GM18867 (cell line): ENCODE measurements around the gene ELMO3.

Source experiments
- ATAC-seq: cut with Tn5 transposase; IDR thresholded peaks from one replicate; pipeline ENCODE4 v1.9.1; 2021; ENCODE audit warnings: mild to moderate bottlenecking, moderate library complexity; ENCODE audit not compliant: unreplicated experiment

Gene ELMO3

DNA sequence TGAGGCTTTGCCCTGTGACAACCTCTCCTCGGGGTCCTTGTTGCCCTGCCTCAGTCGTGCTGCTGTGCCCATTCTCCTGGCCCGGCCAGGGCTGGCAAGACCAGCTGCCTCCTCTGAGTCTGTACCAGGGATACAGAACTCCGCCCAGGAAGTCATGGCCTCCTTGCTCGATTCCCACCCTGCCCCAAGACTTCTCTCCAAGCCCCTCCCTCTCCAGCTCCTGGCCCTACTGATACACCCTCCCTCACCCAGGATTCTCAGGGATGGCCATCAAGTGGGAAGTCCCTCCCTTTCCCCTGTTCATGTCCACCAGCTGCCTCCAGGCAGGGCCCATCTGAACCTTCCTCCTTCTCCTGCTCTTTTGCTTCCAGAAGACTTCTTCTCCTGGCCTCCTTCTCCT is 16.8 kb downstream of the ELMO3 start:
- no peak for ATAC-seq

DNA sequence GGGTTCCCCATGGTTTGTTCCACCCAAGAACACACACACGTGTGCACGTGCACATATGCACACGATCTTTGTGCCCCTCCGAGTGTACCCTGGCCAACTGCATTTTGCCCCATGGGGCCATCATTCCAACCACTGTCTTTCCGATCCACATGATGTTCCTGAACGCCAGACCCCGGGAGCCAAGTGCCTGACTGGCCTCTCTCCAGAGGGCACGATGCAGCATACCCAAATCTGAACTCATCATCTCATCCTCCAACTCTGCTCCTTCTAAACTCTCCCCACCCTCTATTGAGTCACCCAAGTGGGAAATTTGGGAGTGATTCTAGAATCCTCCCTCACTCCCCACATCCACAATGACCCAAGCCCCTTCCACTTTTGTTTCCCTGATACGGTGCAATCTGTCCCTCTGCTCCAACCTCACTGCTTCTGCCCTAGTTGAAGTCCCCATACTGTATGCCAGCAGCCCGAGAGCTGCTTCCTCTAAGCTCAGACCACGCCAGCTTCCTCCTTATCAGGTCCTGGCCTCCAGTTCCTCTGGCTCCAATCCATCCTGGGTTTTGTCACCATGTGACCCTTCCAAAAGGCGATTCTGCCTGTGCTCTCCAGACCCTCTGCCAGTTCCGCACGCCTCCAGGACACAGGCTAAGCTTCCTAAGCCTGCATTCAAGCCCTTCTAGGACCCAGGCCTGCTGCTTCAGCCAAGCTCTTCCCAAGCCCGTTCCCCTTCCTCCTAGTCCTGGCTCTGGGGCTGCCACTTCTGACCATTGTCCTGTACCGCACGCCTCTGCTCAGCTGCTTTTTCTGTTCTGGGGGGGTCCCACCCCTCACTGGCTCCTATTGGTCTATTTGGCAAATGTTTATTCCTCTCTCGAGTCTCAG is 17.9 kb downstream of the ELMO3 start:
- ATAC-seq, result no peak

DNA sequence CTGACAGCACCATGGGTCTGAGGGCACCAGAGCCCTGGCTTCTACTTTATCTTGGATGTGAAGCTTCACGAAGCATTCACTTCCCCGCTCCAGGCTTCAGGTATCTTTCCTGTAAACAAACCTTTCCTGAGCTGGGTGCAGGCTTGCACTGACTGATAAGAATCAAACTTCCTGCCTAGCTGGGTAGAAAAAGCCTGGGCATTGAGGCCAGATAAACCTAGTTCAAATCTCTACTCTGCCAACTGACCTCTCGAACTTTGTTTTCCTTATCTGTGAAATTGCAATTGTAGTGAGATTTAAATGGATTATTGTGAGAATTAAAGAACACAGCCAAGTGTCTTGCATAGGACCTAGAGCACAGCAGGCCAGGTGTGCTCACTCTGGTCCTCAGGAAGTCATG is 25.1 kb downstream of the ELMO3 start:
- ATAC-seq, result no peak

DNA sequence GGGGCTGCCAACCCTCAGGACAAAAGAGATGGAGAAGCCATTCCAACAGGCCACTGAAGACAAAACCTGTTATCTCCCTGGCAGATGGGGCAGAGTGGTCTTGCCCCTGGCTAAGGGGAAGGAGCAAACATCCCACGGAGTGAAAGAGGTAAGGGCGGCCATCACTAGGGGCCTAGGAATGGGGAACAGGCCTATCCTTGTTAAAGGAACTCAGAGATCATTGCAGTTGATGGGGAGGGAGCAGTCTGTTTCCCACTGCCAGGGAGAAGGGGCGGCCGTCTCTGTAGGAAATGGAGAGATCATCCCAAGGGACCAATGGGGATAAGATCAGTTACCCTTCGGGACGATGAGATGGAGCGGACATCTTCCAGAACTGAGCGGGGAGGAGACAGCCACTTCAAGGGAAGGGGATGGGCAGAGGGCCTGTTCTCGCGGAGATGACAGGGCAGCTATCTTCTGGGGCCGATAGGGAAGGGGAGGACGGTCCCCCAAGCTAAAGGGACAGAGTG is 27.4 kb downstream of the ELMO3 start:
- no peak for ATAC-seq

DNA sequence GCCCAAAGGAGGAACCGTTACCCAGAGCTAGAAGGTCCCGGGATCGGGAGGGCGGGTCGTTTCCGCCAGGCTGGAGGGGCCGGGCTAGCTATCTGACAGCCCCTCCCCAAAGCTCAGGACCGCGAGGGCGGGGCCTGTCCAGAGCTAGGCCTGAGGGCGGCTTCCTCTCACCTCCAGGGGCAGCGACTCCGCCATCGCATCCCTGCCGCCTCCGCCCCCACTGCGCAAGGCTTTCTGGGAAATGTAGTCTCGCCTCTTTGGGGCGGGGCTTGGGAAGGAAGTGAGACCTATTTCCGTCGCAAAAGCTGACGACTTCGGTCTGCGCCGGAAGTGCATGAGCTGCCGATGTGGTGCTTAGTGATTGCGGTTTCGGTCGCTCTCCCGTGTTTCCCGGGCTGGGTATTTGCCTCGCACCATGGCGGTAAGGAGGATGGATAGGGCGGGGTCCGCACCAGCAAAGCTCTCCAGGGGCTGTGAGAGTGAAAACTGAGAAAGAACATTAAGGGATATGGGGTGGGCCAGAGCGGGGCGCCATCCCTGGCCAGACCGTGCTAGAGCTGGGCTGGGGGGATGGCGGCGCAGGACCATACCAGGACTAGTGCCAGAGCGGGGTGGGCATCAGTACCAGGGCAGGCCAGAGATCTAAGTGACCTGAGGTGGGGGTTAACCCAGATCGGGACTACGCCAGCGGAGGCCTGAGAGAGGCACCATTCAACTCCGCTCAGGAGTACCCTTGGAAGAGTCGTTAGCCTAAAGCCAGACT is 28.1 kb downstream of the ELMO3 start, which contains the start of gene TMEM208:
TMEM208 (plus strand) TSS at position 327 of the 763 bp plus-strand sequence; CDS start at position 416, 89 bp downstream.
- peak; percentile 93 for ATAC-seq

DNA sequence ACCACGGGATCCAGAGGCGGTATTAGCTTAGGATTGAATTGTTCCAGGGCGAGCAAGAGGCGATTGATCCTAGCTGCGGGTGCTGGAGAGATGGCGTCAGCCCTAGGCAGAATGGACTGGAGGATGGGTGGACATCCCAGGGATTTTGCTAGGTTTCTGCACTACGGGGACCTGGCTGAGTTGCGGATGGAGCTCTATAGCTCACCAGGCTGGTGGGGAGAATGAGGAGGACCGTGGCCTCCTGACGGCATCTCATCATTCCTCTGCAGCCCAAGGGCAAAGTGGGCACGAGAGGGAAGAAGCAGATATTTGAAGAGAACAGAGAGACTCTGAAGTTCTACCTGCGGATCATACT is 28.6 kb downstream of the ELMO3 start:
- ATAC-seq, result no peak

DNA sequence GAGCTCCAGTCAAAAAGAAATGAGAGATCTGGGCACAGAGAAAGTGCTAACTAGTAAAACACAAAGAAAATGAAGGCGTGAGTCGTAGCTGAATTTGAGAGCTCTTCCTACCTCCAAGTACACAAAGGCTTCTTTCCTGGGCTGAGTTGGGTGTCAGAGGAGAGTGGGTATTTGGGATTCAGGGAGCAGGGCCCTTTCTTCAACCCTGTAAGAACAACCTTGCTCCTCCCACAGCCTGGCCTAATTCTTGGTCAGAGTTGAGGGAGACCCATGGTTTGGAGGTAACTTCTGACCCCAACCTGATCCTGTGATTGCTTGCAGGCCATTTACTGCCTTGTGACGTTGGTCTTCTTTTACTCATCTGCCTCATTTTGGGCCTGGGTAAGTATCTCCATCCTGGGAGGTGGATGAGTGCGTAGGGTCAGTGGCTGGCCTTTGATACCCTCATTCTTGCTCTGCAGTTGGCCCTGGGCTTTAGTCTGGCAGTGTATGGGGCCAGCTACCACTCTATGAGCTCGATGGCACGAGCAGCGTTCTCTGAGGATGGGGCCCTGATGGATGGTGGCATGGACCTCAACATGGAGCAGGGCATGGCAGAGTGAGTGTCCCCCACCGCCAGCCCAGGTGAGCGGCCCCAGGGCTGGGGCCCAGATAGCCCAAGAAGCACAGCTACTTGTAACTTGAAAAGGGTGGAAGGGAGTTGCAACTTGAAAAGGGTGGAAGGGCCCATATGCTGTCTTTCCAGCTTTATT is 29.3 kb downstream of the ELMO3 start:
- no peak for ATAC-seq

DNA sequence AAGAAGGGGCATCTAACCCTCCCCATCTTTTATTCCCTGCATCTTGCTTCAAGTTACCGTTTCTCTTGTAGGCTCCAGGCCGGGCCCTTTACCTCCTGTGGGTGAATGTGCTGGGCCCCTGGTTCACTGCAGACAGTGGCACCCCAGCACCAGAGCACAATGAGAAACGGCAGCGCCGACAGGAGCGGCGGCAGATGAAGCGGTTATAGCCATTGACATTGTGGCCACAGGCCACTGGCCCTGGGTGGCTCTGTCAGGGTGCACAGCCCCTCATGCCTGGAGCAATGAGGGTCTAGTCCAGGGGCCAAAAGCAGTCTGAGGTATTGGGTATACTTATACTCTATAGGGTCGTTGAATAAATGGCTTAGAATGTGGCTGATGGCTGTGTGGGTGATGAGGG is 30.0 kb downstream of the ELMO3 start:
- no peak for ATAC-seq

DNA sequence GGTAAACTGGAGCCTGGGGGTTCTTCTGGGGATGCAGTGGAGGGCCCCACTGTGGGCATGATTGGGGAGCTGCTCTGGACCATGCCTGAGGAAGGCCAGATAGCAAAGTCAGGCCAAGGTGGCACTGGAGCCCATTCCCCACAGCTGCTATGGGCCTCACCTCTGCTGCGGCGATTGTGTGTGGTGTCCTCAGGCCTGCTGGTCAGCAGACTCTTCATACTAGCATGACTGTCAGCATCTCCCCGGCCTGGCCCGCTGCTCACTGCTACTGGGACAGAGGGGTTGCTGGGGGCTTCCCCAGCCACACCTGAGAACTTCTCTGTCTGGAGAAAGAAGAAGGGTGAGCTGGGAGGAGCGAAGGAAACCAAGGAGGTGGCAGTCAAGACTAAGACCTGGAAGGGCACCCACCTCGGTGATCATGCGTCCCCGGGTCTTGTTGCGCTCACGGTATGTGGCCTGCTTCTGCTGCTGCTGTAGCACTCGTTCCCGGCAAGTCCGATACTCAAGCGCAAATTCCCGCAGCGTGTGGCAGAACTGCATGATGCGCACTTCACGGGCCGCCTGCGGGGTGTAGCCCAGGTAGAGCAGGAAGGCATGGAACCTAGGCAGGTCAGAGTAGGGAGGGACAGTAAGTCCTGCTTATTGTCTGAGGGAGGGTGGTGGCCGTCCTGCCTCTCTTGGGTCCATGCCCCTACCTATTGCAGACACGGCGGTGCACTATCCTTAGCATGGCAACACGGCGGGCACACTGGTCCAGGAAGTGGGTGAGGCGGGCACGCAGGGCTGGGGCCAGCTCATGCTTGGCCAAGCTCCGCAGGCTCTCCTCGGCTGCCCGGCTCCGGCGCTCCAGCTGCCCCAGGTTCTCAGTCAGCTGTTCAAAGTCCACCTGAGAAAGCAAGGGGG is 31.2 kb downstream of the ELMO3 start:
- ATAC-seq, result no peak

DNA sequence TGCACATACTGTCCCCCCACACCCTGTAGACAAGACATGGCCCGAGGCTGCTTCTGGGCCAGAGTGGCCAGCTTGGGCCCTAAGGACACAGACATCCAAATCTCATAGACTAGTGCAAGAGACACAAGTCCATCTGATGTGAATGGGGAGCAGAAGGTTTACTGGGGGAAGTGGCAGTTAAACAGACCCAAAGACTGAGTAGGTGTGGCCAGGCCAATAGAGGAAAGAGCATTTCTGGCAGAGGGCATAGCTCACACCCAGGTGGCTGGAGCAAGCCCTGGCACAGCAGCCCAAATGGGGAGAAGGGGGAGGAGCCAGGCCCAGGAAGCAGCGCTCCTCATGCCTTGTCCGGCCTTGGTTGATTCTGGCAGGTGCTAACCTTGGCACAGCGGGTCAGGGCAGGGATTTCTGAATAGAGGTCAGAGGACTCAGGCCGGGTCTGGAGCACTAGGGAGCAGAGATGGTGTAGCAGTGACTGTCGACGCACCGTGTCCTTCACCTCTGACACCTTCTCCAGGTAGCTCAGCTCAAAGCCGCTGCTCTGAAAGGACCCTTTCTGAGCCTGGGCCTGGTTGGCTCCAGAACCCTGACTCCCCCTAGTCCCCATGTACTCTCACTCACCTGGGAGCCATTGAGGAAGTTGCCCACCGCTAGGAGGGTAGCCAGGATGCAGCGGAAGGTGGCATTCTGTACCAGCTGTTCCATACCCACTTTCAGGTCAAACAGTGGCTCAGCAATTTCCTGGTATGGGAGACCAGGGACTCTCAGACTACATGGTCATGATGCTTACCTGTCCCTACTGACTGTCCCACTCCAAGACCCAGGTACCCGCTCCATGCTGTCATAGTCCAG is 32.1 kb downstream of the ELMO3 start:
- ATAC-seq, result no peak

DNA sequence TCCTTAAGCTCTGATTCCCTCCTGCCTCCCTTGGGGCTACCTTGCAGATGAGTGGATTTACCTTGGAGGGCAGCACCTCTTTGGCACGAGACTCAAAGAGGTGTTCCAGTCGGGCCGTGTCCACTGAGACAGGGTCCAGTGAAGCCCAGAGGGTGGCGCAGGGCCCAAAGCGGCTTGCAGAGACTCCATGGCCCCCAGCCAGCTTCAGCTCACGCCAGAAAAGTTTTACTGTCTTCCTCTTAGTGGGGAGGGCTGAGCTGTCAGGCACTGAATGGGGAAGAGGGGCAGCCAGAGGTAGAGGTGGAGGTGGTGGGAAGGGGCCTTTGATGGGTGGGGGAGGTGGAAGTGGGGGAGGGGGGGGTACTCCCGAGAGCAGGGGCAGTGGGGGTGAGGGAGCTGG is 34.7 kb downstream of the ELMO3 start:
- ATAC-seq, result no peak

DNA sequence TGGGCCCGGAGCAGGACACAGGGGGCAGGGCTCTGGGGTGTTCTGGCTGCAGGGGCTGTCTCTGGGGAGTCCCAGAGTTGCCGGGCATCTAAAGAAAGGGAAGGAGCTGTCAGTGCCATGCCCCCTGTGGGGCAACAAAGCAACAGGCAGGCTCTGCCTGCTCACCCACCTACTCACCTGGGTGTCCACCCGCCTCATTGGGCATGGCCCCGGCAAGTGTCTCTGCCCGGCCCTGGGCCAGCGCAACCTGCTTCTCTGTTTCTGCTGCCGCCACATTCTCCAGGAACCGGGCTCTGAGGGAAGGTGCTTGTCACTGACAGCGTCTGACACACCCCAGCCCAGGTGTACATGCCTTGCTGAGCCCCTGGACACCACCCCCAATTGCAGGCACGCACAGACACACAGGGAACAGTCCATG is 35.3 kb downstream of the ELMO3 start:
- no peak for ATAC-seq

DNA sequence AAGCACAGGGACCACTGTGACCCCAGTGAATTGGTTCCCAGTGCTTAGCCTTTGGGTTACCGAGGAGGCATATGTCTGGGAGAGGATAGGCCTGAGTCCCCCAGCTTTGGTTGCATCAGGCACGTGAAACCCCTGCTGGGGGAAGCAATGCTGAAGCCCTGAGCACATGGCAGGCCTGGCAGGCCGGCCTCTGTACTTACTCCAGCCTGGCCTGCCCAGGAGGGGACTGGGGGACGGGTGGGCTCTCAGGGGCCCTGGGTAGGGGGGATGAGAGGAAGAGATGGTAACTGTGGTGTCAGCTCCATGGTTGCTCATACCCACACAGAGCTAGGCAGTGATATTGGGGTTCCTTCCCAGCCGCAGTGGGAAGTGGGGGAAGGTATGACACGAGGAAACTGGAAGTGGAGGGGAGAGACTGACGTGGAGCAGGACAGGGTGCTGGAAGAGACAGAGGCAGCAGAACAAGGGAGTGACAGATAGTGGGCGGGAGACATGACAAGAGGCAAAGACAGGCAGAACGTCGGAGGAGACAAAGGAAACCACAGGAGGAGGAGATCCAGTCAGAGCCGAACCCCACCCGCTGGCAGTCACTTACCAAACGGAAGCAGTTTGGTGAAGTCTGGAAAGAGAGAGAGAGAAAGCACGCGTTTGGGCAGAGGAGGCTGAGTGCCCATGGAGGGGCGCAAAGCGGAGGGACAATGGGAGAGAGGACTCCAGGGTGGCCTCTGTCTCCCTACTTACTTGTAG is 37.1 kb downstream of the ELMO3 start:
- no peak for ATAC-seq

DNA sequence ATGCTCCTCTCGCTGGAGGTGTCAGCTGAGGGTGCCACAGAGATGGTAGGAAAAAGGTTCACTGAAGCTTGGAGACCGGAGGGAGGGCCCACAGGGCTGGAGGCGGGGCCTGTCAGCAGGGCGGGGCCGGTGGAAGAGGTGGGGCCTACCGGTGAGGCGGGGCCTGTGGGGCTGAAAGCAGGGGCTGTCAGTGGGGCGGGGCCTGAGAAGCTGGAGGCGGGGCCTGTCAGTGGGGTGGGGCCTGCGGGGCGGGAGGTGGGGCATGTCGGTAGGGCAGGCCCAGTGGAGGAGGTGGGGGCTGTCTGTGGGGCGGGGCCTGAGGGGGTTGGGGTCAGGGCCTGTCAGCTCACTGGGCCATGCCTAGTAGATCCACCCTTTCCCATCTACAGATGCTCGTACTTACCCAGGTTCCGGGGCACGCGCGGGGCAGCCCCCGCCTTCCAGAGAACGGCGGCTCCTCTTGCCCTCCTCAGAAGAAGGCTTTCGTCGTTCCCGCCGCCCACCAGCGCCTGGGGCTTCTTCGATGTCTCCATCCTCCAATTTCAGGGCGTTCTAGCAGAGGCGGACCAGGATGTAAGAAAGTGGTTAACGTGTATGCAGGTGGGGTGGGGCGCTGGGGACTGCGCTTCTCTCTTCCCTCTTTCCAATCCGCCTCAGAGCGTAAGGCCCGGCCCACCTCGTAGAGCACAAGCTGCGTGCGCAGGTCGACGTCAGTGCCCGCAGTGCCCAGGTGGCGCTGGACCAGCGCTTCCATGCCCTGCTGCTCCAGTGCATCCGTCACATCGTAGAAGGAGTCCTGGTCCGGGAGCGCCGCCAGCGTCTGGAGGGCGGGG is 37.8 kb downstream of the ELMO3 start:
- no peak for ATAC-seq

DNA sequence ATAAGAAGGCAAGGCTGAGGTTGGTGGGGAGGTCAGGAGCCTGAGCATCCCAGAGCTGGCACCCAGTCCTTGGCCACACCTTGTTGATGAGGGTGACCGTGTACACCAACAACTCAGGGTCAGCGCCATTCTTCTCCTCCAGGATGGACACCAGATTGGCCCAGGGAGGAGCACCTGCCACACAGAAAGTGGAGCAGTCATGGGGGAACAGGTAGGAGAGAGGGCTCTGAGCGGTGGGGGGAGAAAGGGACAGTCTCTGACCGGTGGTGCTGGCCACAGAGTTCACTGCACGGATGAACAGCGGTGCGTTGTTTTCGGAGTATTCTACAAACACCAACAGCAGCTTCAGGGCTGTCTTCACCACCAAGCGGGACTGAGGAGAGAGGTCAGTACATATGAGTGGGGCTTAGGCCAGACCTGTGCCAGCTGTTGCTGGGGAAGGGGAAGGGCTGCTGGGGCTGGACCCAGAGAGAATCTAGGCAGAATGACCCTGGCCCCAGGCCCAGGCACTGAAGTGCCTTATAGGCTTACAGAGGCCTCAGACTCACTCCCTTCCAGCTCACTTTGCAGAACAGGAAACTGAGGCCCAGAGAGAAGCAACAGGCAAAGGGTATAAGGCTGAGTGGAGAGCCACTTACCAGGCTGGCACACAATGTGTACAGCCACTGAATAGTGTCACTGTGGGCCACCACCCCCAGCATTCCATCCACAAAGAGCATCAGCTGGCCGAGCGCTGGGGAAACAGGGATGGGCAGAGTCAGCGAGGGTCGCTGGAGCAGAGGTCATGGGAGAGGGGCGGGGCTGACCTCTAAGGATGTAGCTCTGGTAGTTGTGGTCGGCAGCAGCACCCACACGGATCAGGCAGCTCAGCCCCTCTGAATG is 38.7 kb downstream of the ELMO3 start:
- ATAC-seq, result no peak

DNA sequence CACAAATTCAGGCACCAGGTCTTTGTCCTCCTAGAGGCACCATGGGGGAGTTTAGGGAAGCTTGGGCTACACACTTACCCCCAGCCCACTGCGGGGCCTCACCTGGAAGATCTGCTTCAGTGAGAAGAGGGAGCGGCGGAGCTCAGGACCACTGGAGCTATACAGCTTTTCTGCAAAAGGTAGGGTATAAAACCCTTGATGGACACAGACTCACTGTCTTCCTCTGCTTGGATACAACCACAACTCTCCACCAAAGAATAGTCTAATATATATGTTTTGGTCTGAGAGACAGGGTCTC is 39.3 kb downstream of the ELMO3 start:
- no peak for ATAC-seq
